Immature natural killer cell (primary cell): Measurements from ENCODE around the gene TTC12. TPM values are rescaled to one million over a fixed set of nuclear protein-coding genes. Genes with fewer than 3 reads are reported as not detected.

ENCODE experiments used
- DNase-seq, 3 donors: peaks; one replicate each; pipeline ENCODE4 v3.0.0; 2022; ENCODE audit warnings: mixed read lengths in 1 of 3
- H3K27ac Mint-ChIP-seq, 6 donors: one replicate each; pipeline ENCODE4 v1.8.0; 2020; ENCODE audit warnings: mixed read lengths in 6 of 6, mild to moderate bottlenecking in 5 of 6, inconsistent platforms in 4 of 6, moderate library complexity in 3 of 6
- H3K27me3 Mint-ChIP-seq, 3 donors: one replicate each; pipeline ENCODE4 v1.8.0; 2020 to 2021; ENCODE audit warnings: low read depth in 3 of 3, mild to moderate bottlenecking in 3 of 3, mixed read lengths in 3 of 3, moderate library complexity in 3 of 3, inconsistent platforms in 1 of 3
- H3K36me3 Mint-ChIP-seq, 3 donors: one replicate each; pipeline ENCODE4 v1.8.0; 2020; ENCODE audit warnings: mixed read lengths in 3 of 3, inconsistent platforms in 2 of 3, mild to moderate bottlenecking in 2 of 3
- H3K4me1 Mint-ChIP-seq, 2 donors: one replicate each; pipeline ENCODE4 v1.8.0; 2020; ENCODE audit warnings: inconsistent platforms in 2 of 2, mild to moderate bottlenecking in 2 of 2, mixed read lengths in 2 of 2, moderate library complexity in 1 of 2
- H3K4me3 Mint-ChIP-seq, 5 donors: one replicate each; pipeline ENCODE4 v1.8.0; 2020; ENCODE audit warnings: mild to moderate bottlenecking in 5 of 5, mixed read lengths in 5 of 5, inconsistent platforms in 3 of 5, moderate library complexity in 3 of 5
- H3K9me3 Mint-ChIP-seq, 6 donors: one replicate each; pipeline ENCODE4 v1.8.0; 2020; ENCODE audit warnings: mild to moderate bottlenecking in 6 of 6, mixed read lengths in 6 of 6, inconsistent platforms in 4 of 6, moderate library complexity in 3 of 6
- polyA plus RNA-seq, 3 donors: library from polyadenylated mRNA; unstranded; fragments of 300-500 nt; fragmentation: Illumina TruSeq; gene quantifications; one replicate each; pipeline ENCODE4 v1.2.3, GENCODE V29; 2021

The TTC12 gene
- polyA plus RNA-seq, 3 donors from 2014 or later: 2.6 to 7.7 (median 5.5) TPM

GRCh38 chr11:113412675-113413074 lies 98.3 kb downstream of the TTC12 start:
- Mint-ChIP-seq H3K4me3 (no peak overlapping the region), H3K27me3 (peaks cover 0 to 4% (median 2%) of the 10 kb centered on the region in 3 donors), H3K36me3 (no peaks in the 10 kb centered on the region), H3K4me1 (no peaks in the 10 kb centered on the region), H3K9me3 (no peaks in the 10 kb centered on the region), H3K27ac (no peak overlapping the region)
- DNase-seq: no peak

- Mint-ChIP-seq H3K9me3 (no peaks in the 10 kb centered on the region), H3K4me3 (no peak overlapping the region), H3K36me3 (no peaks in the 10 kb centered on the region), H3K27ac (no peak overlapping the region), H3K4me1 (no peaks in the 10 kb centered on the region), H3K27me3 (peaks cover 2 to 4% (median 4%) of the 10 kb centered on the region in 3 donors)
- DNase-seq: no peak
Observed at GRCh38 chr11:113415343-113415742, 101.0 kb downstream of the TTC12 start.

Other genes starting within 250 kb of the TTC12 start
- gene ANKK1, start 73.2 kb downstream of the TTC12 start, polyA plus RNA-seq: not detected
- not detected for gene DRD2, start 160.8 kb downstream of the TTC12 start, polyA plus RNA-seq